ENCODE results near the gene PCGF3.

DNA sequence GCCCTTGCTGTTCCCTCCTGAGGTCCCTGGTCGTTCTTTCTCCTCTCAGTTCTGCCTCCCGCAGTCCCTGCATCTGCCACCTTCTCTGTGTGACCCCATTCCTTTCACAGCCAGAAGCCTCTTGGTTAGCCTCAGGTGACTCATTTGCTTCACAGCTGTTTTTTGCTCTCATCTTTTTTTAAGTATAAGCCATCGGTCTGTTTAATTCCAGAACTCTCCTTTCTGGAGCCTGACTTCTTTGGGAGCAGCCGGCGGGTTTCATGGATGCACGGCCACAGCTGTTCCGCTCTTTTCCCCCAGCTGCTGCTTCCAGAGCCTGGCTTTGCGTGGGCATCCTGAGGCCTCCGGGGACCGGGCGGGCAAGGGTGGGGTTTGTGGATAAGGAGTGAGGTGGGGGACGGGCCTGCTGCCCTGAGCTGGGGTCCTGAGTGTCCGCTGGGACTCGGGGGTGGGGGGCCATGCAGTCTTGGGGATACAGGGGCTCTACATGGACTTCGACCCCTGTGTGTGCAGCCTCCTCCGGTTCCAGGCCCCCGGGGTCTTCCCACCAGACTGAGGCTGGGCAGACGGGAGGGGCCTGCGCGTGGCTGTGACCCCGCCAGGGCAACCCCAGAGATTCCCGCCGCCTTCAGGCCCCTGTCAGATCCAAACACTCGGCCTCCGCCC, 46.7 kb downstream of the PCGF3 start:
- TF ChIP-seq RAD21 (IDR thresholded peaks at IDR 0.05; ENCODE audit: insufficient read depth, low read depth, low read length), result no peak
- no peak for TF ChIP-seq POLR2A (IDR thresholded peaks at IDR 0.05; ENCODE audit: low read depth, low read length)
- TF ChIP-seq EZH2 (IDR thresholded peaks at IDR 0.05; ENCODE audit: borderline replicate concordance, control insufficient read depth, low read depth, low read length), result no peak
- TF ChIP-seq, protein P1, sequence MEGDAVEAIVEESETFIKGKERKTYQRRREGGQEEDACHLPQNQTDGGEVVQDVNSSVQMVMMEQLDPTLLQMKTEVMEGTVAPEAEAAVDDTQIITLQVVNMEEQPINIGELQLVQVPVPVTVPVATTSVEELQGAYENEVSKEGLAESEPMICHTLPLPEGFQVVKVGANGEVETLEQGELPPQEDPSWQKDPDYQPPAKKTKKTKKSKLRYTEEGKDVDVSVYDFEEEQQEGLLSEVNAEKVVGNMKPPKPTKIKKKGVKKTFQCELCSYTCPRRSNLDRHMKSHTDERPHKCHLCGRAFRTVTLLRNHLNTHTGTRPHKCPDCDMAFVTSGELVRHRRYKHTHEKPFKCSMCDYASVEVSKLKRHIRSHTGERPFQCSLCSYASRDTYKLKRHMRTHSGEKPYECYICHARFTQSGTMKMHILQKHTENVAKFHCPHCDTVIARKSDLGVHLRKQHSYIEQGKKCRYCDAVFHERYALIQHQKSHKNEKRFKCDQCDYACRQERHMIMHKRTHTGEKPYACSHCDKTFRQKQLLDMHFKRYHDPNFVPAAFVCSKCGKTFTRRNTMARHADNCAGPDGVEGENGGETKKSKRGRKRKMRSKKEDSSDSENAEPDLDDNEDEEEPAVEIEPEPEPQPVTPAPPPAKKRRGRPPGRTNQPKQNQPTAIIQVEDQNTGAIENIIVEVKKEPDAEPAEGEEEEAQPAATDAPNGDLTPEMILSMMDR (IDR thresholded peaks at IDR 0.05 in 2 of 3, conservative IDR thresholded peaks at IDR 0.05 in 1 of 3; ENCODE audit: control insufficient read depth in 2 of 3, extremely low read depth in 1 of 3, insufficient read depth in 1 of 3, low read depth in 3 of 3, low read length in 3 of 3), result no peak
- TF ChIP-seq MTA3 (IDR thresholded peaks at IDR 0.05; ENCODE audit: borderline replicate concordance, low read length), result no peak
- TF ChIP-seq ZNF274 (IDR thresholded peaks at IDR 0.05; ENCODE audit: insufficient read depth, insufficient read length), result no peak
- TF ChIP-seq BMI1 (IDR thresholded peaks at IDR 0.05; ENCODE audit: borderline replicate concordance), result no peak
- TF ChIP-seq POU2F2 (IDR thresholded peaks at IDR 0.05; ENCODE audit: borderline replicate concordance, low read depth, low read length), result no peak

All from GM12878 (cell line).